NCI-H526 (cell line): ENCODE measurements around the gene MED26.

Experiments used
- DNase-seq, 2 experiments: peaks; one replicate each; lab custom pipeline; 2025; lab: John Stamatoyannopoulos, UW

The MED26 gene

GRCh38 chr19:16612636-16613035, 15.4 kb downstream of the MED26 start:
- DNase-seq: no peak

- DNase-seq: no peak
These were observed 16.9 kb downstream of the MED26 start for GRCh38 chr19:16611121-16611520.

GRCh38 chr19:16609511-16610200, 18.3 kb downstream of the MED26 start:
- no peak for DNase-seq

GRCh38 chr19:16608290-16608739, 19.7 kb downstream of the MED26 start:
- DNase-seq: no peak

GRCh38 chr19:16607819-16608218, 20.2 kb downstream of the MED26 start:
- no peak for DNase-seq

GRCh38 chr19:16605553-16605994, 22.4 kb downstream of the MED26 start:
- DNase-seq: no peak

- no peak for DNase-seq
These were observed 22.9 kb downstream of the MED26 start for GRCh38 chr19:16605115-16605514.

- DNase-seq: no peak
These were observed 23.4 kb downstream of the MED26 start for GRCh38 chr19:16604615-16605014.

GRCh38 chr19:16603090-16603489, 24.9 kb downstream of the MED26 start:
- no peak for DNase-seq

GRCh38 chr19:16601378-16602052, 26.5 kb downstream of the MED26 start:
- DNase-seq: no peak

- DNase-seq: no peak
These were observed 27.2 kb downstream of the MED26 start for GRCh38 chr19:16600824-16601223.

GRCh38 chr19:16599655-16600346, 28.2 kb downstream of the MED26 start:
- DNase-seq: no peak

GRCh38 chr19:16598848-16599247, 29.2 kb downstream of the MED26 start:
- DNase-seq: no peak

- DNase-seq: no peak
These were observed 31.6 kb downstream of the MED26 start for GRCh38 chr19:16596399-16596798.

- DNase-seq: no peak
These were observed 32.9 kb downstream of the MED26 start for GRCh38 chr19:16595097-16595496.

- no peak for DNase-seq
These were observed 33.3 kb downstream of the MED26 start for GRCh38 chr19:16594681-16595091.

GRCh38 chr19:16594131-16594586, 33.8 kb downstream of the MED26 start:
- no peak for DNase-seq

GRCh38 chr19:16593181-16593580, 34.8 kb downstream of the MED26 start:
- DNase-seq: no peak

GRCh38 chr19:16591803-16592556, 36.0 kb downstream of the MED26 start:
- DNase-seq: no peak

GRCh38 chr19:16590876-16591802, 36.9 kb downstream of the MED26 start:
- DNase-seq: no peak

GRCh38 chr19:16589917-16590316, 38.1 kb downstream of the MED26 start:
- no peak for DNase-seq
